Measurements from ENCODE around the gene AMPD1.

DNA sequence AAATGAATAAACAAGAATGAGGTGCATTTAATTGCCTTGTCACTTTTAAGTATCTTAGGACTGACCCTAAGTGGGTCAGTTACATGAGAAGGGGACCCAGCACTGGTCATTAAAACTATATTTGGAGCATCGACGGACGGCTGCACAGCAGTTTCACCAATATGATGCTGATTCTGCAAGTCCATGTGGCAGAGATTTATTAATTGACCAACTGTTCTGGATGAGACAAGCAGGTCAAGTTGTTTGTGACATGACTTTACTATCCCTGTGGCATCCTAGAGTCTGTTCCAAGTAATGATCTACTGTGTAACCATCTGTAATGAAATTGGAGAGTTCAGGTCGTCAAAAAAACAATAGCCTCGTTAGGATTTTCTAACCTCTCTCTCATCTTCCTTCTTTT lies 9.5 kb downstream of the AMPD1 start:
- TF ChIP-seq, protein P1, sequence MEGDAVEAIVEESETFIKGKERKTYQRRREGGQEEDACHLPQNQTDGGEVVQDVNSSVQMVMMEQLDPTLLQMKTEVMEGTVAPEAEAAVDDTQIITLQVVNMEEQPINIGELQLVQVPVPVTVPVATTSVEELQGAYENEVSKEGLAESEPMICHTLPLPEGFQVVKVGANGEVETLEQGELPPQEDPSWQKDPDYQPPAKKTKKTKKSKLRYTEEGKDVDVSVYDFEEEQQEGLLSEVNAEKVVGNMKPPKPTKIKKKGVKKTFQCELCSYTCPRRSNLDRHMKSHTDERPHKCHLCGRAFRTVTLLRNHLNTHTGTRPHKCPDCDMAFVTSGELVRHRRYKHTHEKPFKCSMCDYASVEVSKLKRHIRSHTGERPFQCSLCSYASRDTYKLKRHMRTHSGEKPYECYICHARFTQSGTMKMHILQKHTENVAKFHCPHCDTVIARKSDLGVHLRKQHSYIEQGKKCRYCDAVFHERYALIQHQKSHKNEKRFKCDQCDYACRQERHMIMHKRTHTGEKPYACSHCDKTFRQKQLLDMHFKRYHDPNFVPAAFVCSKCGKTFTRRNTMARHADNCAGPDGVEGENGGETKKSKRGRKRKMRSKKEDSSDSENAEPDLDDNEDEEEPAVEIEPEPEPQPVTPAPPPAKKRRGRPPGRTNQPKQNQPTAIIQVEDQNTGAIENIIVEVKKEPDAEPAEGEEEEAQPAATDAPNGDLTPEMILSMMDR (IDR thresholded peaks at IDR 0.05) = no peak
- TF ChIP-seq POLR2AphosphoS5 (IDR thresholded peaks at IDR 0.05) = no peak
